A673 (cell line): ENCODE results near the gene KIF3A. TPM values are rescaled to one million over a fixed set of nuclear protein-coding genes. Genes with fewer than 3 reads are reported as not detected.

ENCODE experiments used
- Bru-seq: library from RNA; stranded (reverse); fragments of 400-500 nt; gene quantifications from one replicate; lab custom pipeline; 2021; lab: Mats Ljungman, UMichigan
- BruChase-seq, 2 experiments: library from RNA; stranded (reverse); fragments of 400-500 nt; gene quantifications; one replicate each; lab custom pipeline; 2021; lab: Mats Ljungman, UMichigan
- BruUV-seq: library from RNA; stranded (reverse); fragments of 400-500 nt; replicated peaks from 2 replicates; lab custom pipeline; 2021; lab: Mats Ljungman, UMichigan
- CTCF ChIA-PET: fragments of 300-600 bp; sonication (Branson Sonifier 250); formaldehyde crosslinking; loops from one replicate; lab custom pipeline; 2022; ENCODE audit warnings: antibody characterized with exemption; lab: Charles Lee
- POLR2A ChIA-PET: fragments of 300-600 bp; sonication (Branson Sonifier 250); formaldehyde crosslinking; loops from one replicate; lab custom pipeline; 2022; ENCODE audit warnings: antibody characterized with exemption; ENCODE audit not compliant: low non-redundant PET; lab: Charles Lee
- DNase-seq: peaks from one replicate; pipeline ENCODE4 v3.0.0-alpha.2; 2015; ENCODE audit warnings: low spot score
- H3K27ac ChIP-seq: fragments of 200-600 bp; sonication (generic); 2 replicates; pipeline ENCODE4 v1.5.1; 2016; ENCODE audit warnings: mixed run types, low read depth, mild to moderate bottlenecking, mixed read lengths, antibody characterized with exemption, low read length; ENCODE audit not compliant: poor library complexity, severe bottlenecking
- H3K27me3 ChIP-seq: fragments of 200-600 bp; sonication (generic); replicated peaks from 2 replicates; pipeline ENCODE4 v1.6.1; 2017; ENCODE audit warnings: mixed run types, low read depth, mild to moderate bottlenecking, mixed read lengths, antibody characterized with exemption, low read length; ENCODE audit not compliant: insufficient read depth, poor library complexity
- H3K36me3 ChIP-seq: fragments of 200-600 bp; sonication (generic); 2 replicates; pipeline ENCODE4 v1.6.1; 2016; ENCODE audit warnings: mixed run types, mild to moderate bottlenecking, mixed read lengths, antibody characterized with exemption, low read length; ENCODE audit not compliant: insufficient read depth, poor library complexity, severe bottlenecking
- H3K4me1 ChIP-seq: fragments of 200-600 bp; sonication (generic); 2 replicates; pipeline ENCODE4 v1.6.1; 2017; ENCODE audit warnings: mixed run types, mild to moderate bottlenecking, mixed read lengths, antibody characterized with exemption, low read length; ENCODE audit not compliant: insufficient read depth, poor library complexity, severe bottlenecking
- H3K4me3 ChIP-seq: fragments of 200-600 bp; sonication (generic); 2 replicates; pipeline ENCODE4 v1.5.1; 2016; ENCODE audit warnings: low read depth, mixed run types, mild to moderate bottlenecking, mixed read lengths, low read length; ENCODE audit not compliant: poor library complexity, severe bottlenecking
- H3K9me3 ChIP-seq: fragments of 200-600 bp; sonication (generic); 2 replicates; pipeline ENCODE4 v1.6.1; 2016; ENCODE audit warnings: mixed run types, low read depth, mild to moderate bottlenecking, mixed read lengths, antibody characterized with exemption, low read length; ENCODE audit not compliant: poor library complexity, severe bottlenecking
- CTCF ChIP-seq: fragments of 300-800, 200-600 bp; sonication (generic); conservative IDR thresholded peaks from 2 replicates; pipeline ENCODE4 v1.5.1; 2017; ENCODE audit warnings: low read depth, mild to moderate bottlenecking, antibody characterized with exemption, low read length, moderate library complexity, mixed read lengths
- EZH2 ChIP-seq: fragments of 200-600 bp; sonication (generic); IDR thresholded peaks from 2 replicates; pipeline ENCODE4 v1.6.1; 2017; ENCODE audit warnings: borderline replicate concordance, low read depth, mild to moderate bottlenecking, mixed read lengths, antibody characterized with exemption, low read length; ENCODE audit not compliant: poor library complexity, severe bottlenecking
- intact Hi-C: fragments of 100-400 bp; cut with micrococcal nuclease; formaldehyde crosslinking; loops from one replicate; pipeline ENCODE4 v1.10.0; 2022; ENCODE audit not compliant: unreplicated experiment
- long read RNA-seq: library from polyadenylated mRNA; stranded (forward); transcript quantifications from one replicate; pipeline ENCODE4 v2.0.0, GENCODE V29; 2022
- total RNA-seq: library from RNA; stranded (reverse); gene quantifications from 2 replicates; pipeline ENCODE4 v1.2.3, GENCODE V29; 2021

The KIF3A gene
- 17.3 and 19.1 TPM in 2 replicates for total RNA-seq
- percentile 68 among the genes with signal in this experiment for Bru-seq, nascent RNA
- percentile 84 among the genes with signal in this experiment for BruChase-seq, experiment 1, labeled RNA remaining after a 2-hour chase
- BruChase-seq, experiment 2, labeled RNA remaining after a 6-hour chase: percentile 82 among the genes with signal in this experiment
- long read RNA-seq, full-length matches to known transcripts: 6 of 16 reads
- long read RNA-seq, partial matches to known transcripts: 6 of 16 reads
- long read RNA-seq, other reads (novel, unspliced or antisense): 4 of 16 reads

GRCh38 chr5:132736853-132737833, at the start of gene KIF3A:
KIF3A (minus strand) TSS chr5:132737546; CDS start chr5:132737419, 127 bp downstream.
- BruUV-seq: no TSS peak
- H3K36me3 ChIP-seq: no peaks in the 10 kb centered on the region
- DNase-seq: peak; percentile 98
- POLR2A ChIA-PET: no interaction called here
- H3K4me1 ChIP-seq: peaks cover 6% of the 10 kb centered on the region
- no peak within 1 kb of the TSS for H3K27ac ChIP-seq
- H3K4me3 ChIP-seq: peak within 1 kb of the TSS; percentile 79
- no peaks in the 10 kb centered on the region for H3K9me3 ChIP-seq
- intact Hi-C loops: no loop called here
- no peak for TF ChIP-seq EZH2
- TF ChIP-seq CTCF: no peak
- CTCF ChIA-PET: interaction anchor here (0.6 kb wide), 1 partner anchor 146 kb away, joined by 3 read pairs; no protein-coding TSS in a partner anchor
- no peaks in the 10 kb centered on the region for H3K27me3 ChIP-seq

- Histone ChIP-seq H3K27ac (no peak overlapping the region), H3K4me1 (no peaks in the 10 kb centered on the region), H3K36me3 (no peaks in the 10 kb centered on the region), H3K9me3 (no peaks in the 10 kb centered on the region), H3K4me3 (no peak overlapping the region), H3K27me3 (no peaks in the 10 kb centered on the region)
- DNase-seq: no peak
- ChIA-PET CTCF (no interaction called here), POLR2A (no interaction called here)
- TF ChIP-seq CTCF (no peak), EZH2 (no peak)
- BruUV-seq: no TSS peak
- intact Hi-C loops: no loop called here
Measured at GRCh38 chr5:132787076-132787475, 49.7 kb upstream of the KIF3A start.

- no TSS peak for BruUV-seq
- Histone ChIP-seq H3K9me3 (no peaks in the 10 kb centered on the region), H3K36me3 (no peaks in the 10 kb centered on the region), H3K4me1 (no peaks in the 10 kb centered on the region), H3K27ac (no peak overlapping the region), H3K4me3 (no peak overlapping the region), H3K27me3 (no peaks in the 10 kb centered on the region)
- no peak for TF ChIP-seq CTCF
- ChIA-PET CTCF (no interaction called here), POLR2A (interaction anchor here (0.6 kb wide), 1 partner anchor 33 kb away, joined by 3 read pairs; no protein-coding TSS in a partner anchor)
- intact Hi-C loops: no loop called here
- DNase-seq: no peak
Measured at GRCh38 chr5:132785864-132786263, 48.5 kb upstream of the KIF3A start.
